CD14-positive monocyte (primary cell): ENCODE measurements around the gene PTGES2. TPM values are rescaled to one million over a fixed set of nuclear protein-coding genes. Genes with fewer than 3 reads are reported as not detected.

Experiments
- DNase-seq, 3 donors: peaks; one replicate each; pipeline ENCODE4 v3.0.0-alpha.2; 2011 to 2022
- H2AFZ ChIP-seq: 2 replicates; pipeline ENCODE4 v1.6.0; 2012; ENCODE audit warnings: mild to moderate bottlenecking, low read depth, low read length, inconsistent platforms; ENCODE audit not compliant: insufficient read depth, poor library complexity, severe bottlenecking
- H3K27ac ChIP-seq, 2 donors: 1 replicate in 1 of 2; 2 replicates in 1 of 2; pipeline ENCODE4 v1.5.1; 2012 to 2013; ENCODE audit warnings: low read length in 2 of 2, control low read depth in 1 of 2, inconsistent platforms in 1 of 2, low read depth in 1 of 2, mild to moderate bottlenecking in 1 of 2
- H3K27me3 ChIP-seq, 2 donors: one replicate each; pipeline versions ENCODE4 v1.6.0 to v1.6.1; 2011 to 2013; ENCODE audit warnings: low read length in 2 of 2; ENCODE audit not compliant: control insufficient read depth in 2 of 2, insufficient read depth in 2 of 2
- H3K36me3 ChIP-seq, 2 donors: replicated peaks in 1 of 2; 1 replicate in 1 of 2; 2 replicates in 1 of 2; pipeline versions ENCODE4 v1.5.1 to v1.6.1; 2012 to 2013; ENCODE audit warnings: low read length in 2 of 2, control low read depth in 1 of 2, inconsistent platforms in 1 of 2, mild to moderate bottlenecking in 1 of 2; ENCODE audit not compliant: insufficient read depth in 2 of 2, control insufficient read depth in 1 of 2
- H3K4me1 ChIP-seq, 2 donors: 1 replicate in 1 of 2; 2 replicates in 1 of 2; pipeline versions ENCODE4 v1.5.1 to v1.6.1; 2012 to 2013; ENCODE audit warnings: low read length in 2 of 2, control low read depth in 1 of 2, inconsistent platforms in 1 of 2, mild to moderate bottlenecking in 1 of 2, moderate library complexity in 1 of 2; ENCODE audit not compliant: insufficient read depth in 2 of 2, control insufficient read depth in 1 of 2
- H3K4me2 ChIP-seq: replicated peaks from 2 replicates; pipeline ENCODE3; 2012; ENCODE audit warnings: low read length, moderate library complexity, mild to moderate bottlenecking; ENCODE audit not compliant: poor library complexity, severe bottlenecking; ENCODE audit errors: extremely low read depth
- H3K4me3 ChIP-seq, 3 experiments: fragments of 200-600 bp in 1 of 3; sonication (generic) in 1 of 3; replicated peaks in 1 of 3; 1 replicate in 2 of 3; 2 replicates in 1 of 3; pipeline ENCODE4 v1.5.1; 2011 to 2013; ENCODE audit warnings: low read length in 3 of 3, mild to moderate bottlenecking in 3 of 3, control low read depth in 2 of 3, low read depth in 2 of 3, inconsistent platforms in 1 of 3, moderate library complexity in 1 of 3
- H3K79me2 ChIP-seq: 2 replicates; pipeline ENCODE4 v1.6.0; 2012; ENCODE audit warnings: mild to moderate bottlenecking, control low read depth, inconsistent platforms, low read length, moderate library complexity; ENCODE audit not compliant: insufficient read depth
- H3K9ac ChIP-seq: 2 replicates; pipeline ENCODE4 v1.6.0; 2017; ENCODE audit warnings: low read length, mild to moderate bottlenecking; ENCODE audit not compliant: insufficient read depth, poor library complexity, severe bottlenecking
- H3K9me3 ChIP-seq, 2 donors: replicated peaks in 1 of 2; 1 replicate in 1 of 2; 2 replicates in 1 of 2; pipeline versions ENCODE4 v1.5.1 to v1.6.1; 2012 to 2013; ENCODE audit warnings: low read length in 2 of 2, control low read depth in 1 of 2; ENCODE audit not compliant: control insufficient read depth in 1 of 2, insufficient read depth in 1 of 2
- H4K20me1 ChIP-seq: 2 replicates; pipeline ENCODE4 v1.6.0; 2012; ENCODE audit warnings: mild to moderate bottlenecking, low read length, control low read depth, moderate library complexity; ENCODE audit not compliant: insufficient read depth
- H3K27ac Mint-ChIP-seq, 7 donors: one replicate each; pipeline ENCODE4 v1.8.0; 2020; ENCODE audit warnings: mild to moderate bottlenecking in 7 of 7, mixed read lengths in 7 of 7, moderate library complexity in 6 of 7, inconsistent platforms in 2 of 7
- H3K27me3 Mint-ChIP-seq, 3 donors: one replicate each; pipeline ENCODE4 v1.8.0; 2021 to 2022; ENCODE audit warnings: low read depth in 3 of 3, mild to moderate bottlenecking in 3 of 3, mixed read lengths in 3 of 3, moderate library complexity in 3 of 3, inconsistent platforms in 1 of 3
- H3K36me3 Mint-ChIP-seq, 2 donors: one replicate each; pipeline ENCODE4 v1.8.0; 2020; ENCODE audit warnings: mixed read lengths in 2 of 2, inconsistent platforms in 1 of 2, mild to moderate bottlenecking in 1 of 2
- H3K4me1 Mint-ChIP-seq: one replicate; pipeline ENCODE4 v1.8.0; 2020; ENCODE audit warnings: mild to moderate bottlenecking, mixed read lengths
- H3K4me3 Mint-ChIP-seq, 2 donors: one replicate each; pipeline ENCODE4 v1.8.0; 2020; ENCODE audit warnings: mild to moderate bottlenecking in 2 of 2, mixed read lengths in 2 of 2, moderate library complexity in 1 of 2
- H3K9me3 Mint-ChIP-seq, 7 donors: one replicate each; pipeline ENCODE4 v1.8.0; 2020 to 2022; ENCODE audit warnings: mixed read lengths in 7 of 7, mild to moderate bottlenecking in 6 of 7, moderate library complexity in 6 of 7, inconsistent platforms in 2 of 7
- CTCF ChIP-seq: fragments of 200-600 bp; IDR thresholded peaks from one replicate; pipeline ENCODE4 v1.8.0; 2022; ENCODE audit warnings: antibody characterized with exemption, mild to moderate bottlenecking
- WGBS: methylation state at CpG from one replicate; pipeline ENCODE4 v1.1.5; 2013; ENCODE audit warnings: missing lambda C conversion rate; ENCODE audit not compliant: insufficient coverage; 5-methylcytosine and 5-hydroxymethylcytosine counted together
- intact Hi-C, 2 donors: fragments of 100-400 bp; cut with micrococcal nuclease; formaldehyde crosslinking; loops; one replicate each; pipeline versions ENCODE4 v1.15.0 to v1.15.1; 2023
- polyA plus RNA-seq, 3 donors: library from polyadenylated mRNA; depleted of rRNA in 1 of 3; unstranded in 2 of 3; stranded (reverse) in 1 of 3; fragments of 300-500 nt in 2 of 3; fragments of >200 nt in 1 of 3; fragmentation: Illumina TruSeq in 2 of 3; gene quantifications; 1 replicate in 2 of 3; 2 replicates in 1 of 3; pipeline ENCODE4 v1.2.3, GENCODE V29; 2012 to 2021

Gene PTGES2
- polyA plus RNA-seq, 3 donors: 42.0 to 71.5 (median 49.4) TPM

- peaks cover 45% of the 10 kb centered on the region for H3K4me1 Mint-ChIP-seq
- H3K27ac Mint-ChIP-seq: no peak overlapping the region
- H3K9me3 Mint-ChIP-seq: no peaks in the 10 kb centered on the region
- Histone ChIP-seq H3K36me3 (peaks cover 9 to 22% of the 10 kb centered on the region in 2 donors), H3K9ac (no peak overlapping the region), H3K4me3 (no peak overlapping the region), H3K4me2 (no peak overlapping the region), H4K20me1 (peaks cover 88% of the 10 kb centered on the region), H3K79me2 (peaks cover 87% of the 10 kb centered on the region), H3K9me3 (no peaks in the 10 kb centered on the region), H3K27me3 (no peaks in the 10 kb centered on the region), H2AFZ (no peak overlapping the region), H3K4me1 (peaks cover 32 to 37% of the 10 kb centered on the region in 2 donors), H3K27ac (no peak overlapping the region)
- peaks cover 20 to 51% of the 10 kb centered on the region in 2 donors for H3K36me3 Mint-ChIP-seq
- no peak for DNase-seq
- no peak overlapping the region for H3K4me3 Mint-ChIP-seq
- H3K27me3 Mint-ChIP-seq: no peaks in the 10 kb centered on the region
- intact Hi-C loops: loop anchor here in 1 of 2 donors (10.0 kb wide), 1 partner anchor 144 kb away; no protein-coding TSS in a partner anchor
- whole genome bisulfite sequencing: 100% methylated on average over 1 of the region's 1 CpG
- TF ChIP-seq CTCF: no peak
Measured at GRCh38 chr9:128089299-128089698, 38.2 kb downstream of the PTGES2 start.

GRCh38 chr9:128088253-128088945 is 39.1 kb downstream of the PTGES2 start:
- Mint-ChIP-seq H3K4me3 (no peak overlapping the region), H3K27me3 (no peaks in the 10 kb centered on the region), H3K4me1 (peaks cover 42% of the 10 kb centered on the region), H3K9me3 (no peaks in the 10 kb centered on the region), H3K27ac (peak overlapping the region in 1 of 7 donors; percentile 64), H3K36me3 (peaks cover 22 to 53% of the 10 kb centered on the region in 2 donors)
- Histone ChIP-seq H3K9me3 (no peaks in the 10 kb centered on the region), H3K4me1 (peaks cover 26 to 28% of the 10 kb centered on the region in 2 donors), H3K79me2 (peaks cover 93% of the 10 kb centered on the region), H3K9ac (no peak overlapping the region), H3K4me2 (no peak overlapping the region), H3K27me3 (no peaks in the 10 kb centered on the region), H2AFZ (no peak overlapping the region), H3K4me3 (no peak overlapping the region), H3K27ac (no peak overlapping the region), H4K20me1 (peaks cover 90% of the 10 kb centered on the region), H3K36me3 (peaks cover 9 to 22% of the 10 kb centered on the region in 2 donors)
- DNase-seq: no peak
- intact Hi-C loops: loop anchor here in 1 of 2 donors (10.0 kb wide), 1 partner anchor 144 kb away; no protein-coding TSS in a partner anchor
- no peak for TF ChIP-seq CTCF
- 94% methylated on average over 4 of the region's 9 CpGs for WGBS
